ENCODE results near the gene RGS3. TPM values are rescaled to one million over a fixed set of nuclear protein-coding genes. Genes with fewer than 3 reads are reported as not detected.

RGS3 gene
- total and polyA plus RNA-seq, 4 donors: 33.5 to 54.9 (median 40.9) TPM

DNA sequence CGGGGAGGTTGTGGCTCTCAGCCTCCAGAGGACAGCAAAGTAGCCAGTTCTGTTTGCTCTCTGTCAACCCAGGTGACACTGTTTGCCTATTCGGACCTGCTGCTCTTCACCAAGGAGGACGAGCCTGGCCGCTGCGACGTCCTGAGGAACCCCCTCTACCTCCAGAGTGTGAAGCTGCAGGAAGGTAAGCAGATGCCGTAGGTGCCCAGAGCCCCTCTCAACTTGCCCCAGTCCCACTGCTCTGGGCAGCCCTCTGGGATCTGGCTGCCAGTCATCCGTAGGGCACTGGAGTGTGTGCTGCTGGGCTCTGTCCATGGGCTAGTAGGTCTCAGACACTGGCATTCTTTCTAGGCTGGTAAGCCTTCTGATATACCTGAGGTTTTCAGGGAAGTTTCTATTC, 59.3 kb downstream of the RGS3 start:
- Histone ChIP-seq H3K36me3 (ENCODE audit: control insufficient read depth, insufficient read depth, low read length) (peaks cover 22% of the 10 kb centered on the region), H3K9me3 (ENCODE audit: control insufficient read depth, insufficient read depth, low read length) (no peaks in the 10 kb centered on the region), H3K4me1 (ENCODE audit: control insufficient read depth, insufficient read depth, low read length) (peaks cover 45% of the 10 kb centered on the region), H3K27ac (ENCODE audit: low read depth, low read length) (no peak overlapping the region), H3K27me3 (ENCODE audit: control insufficient read depth, insufficient read depth, low read length) (no peaks in the 10 kb centered on the region), H3K4me3 (ENCODE audit: low read depth, low read length) (no peak overlapping the region)
- 97% methylated on average over 8 of the region's 8 CpGs for WGBS (ENCODE audit: insufficient coverage)
- no peak for DNase-seq (ENCODE audit: low read depth in 4 of 6, low spot score in 6 of 6)

DNA sequence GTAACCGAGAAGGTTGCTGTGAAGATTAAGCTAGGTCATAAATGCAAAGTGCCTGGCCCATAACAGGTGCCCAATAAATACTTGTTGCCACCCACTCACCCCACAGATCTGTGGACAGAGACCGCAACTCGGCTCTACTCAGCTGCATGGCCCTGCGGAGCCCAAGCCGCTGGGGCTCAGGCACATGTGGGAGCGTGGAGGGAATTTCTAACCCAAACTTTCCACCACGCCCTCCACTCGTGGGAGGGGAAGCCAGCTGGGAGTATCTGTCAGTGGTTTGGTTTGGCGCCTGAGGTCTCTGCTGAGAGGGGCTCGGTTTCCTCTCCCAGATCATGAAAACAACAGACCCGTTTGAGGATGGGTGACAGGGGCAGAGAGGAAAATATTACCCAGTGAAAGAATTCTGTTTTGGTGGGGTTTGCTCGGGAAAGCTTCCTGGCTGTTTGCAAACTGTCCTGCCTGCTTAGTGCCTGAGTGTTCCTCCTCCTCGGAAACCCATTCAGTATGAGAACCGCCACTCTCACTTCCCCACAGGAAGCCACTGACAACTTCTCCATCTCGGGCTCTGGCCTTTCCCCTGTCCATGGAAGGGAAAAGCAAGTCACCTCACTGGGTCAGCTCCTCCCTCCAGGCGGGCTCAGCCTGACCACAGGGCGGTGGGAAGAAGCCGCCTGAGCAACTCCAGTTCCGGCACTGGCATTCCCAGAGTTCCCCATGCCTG, 60.1 kb downstream of the RGS3 start:
- Histone ChIP-seq H3K27ac (ENCODE audit: low read depth, low read length) (no peak overlapping the region), H3K4me1 (ENCODE audit: control insufficient read depth, insufficient read depth, low read length) (peaks cover 45% of the 10 kb centered on the region), H3K36me3 (ENCODE audit: control insufficient read depth, insufficient read depth, low read length) (peaks cover 19% of the 10 kb centered on the region), H3K9me3 (ENCODE audit: control insufficient read depth, insufficient read depth, low read length) (no peaks in the 10 kb centered on the region), H3K4me3 (ENCODE audit: low read depth, low read length) (no peak overlapping the region), H3K27me3 (ENCODE audit: control insufficient read depth, insufficient read depth, low read length) (no peaks in the 10 kb centered on the region)
- DNase-seq (ENCODE audit: low read depth in 4 of 6, low spot score in 6 of 6): no peak
- 76% methylated on average over 12 of the region's 19 CpGs for WGBS (ENCODE audit: insufficient coverage)

DNA sequence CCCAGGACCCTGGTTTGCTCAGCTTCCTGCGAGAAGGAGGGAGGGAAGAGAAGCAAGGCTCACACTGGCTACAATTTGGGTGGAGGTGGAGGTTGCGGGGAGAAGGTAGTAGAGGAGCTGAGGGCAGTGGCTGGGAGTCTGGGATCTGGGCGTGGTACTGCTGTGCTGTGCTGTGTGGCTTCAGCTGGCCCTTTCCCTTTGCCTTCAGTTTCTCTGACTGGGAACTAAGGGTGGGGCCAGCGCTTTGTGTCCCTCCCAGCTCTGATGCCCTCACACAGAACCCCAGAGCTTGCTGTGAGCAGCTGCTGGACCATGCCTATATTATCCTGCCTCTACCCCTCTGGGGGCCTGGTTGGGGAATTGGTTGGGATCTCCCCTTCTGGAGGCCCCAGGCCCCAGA, 60.9 kb downstream of the RGS3 start:
- H3K27ac ChIP-seq (ENCODE audit: low read depth, low read length): no peak overlapping the region
- H3K36me3 ChIP-seq (ENCODE audit: control insufficient read depth, insufficient read depth, low read length): peaks cover 22% of the 10 kb centered on the region
- no peak for DNase-seq (ENCODE audit: low read depth in 4 of 6, low spot score in 6 of 6)

GRCh38 chr9:113525205-113525604, 61.7 kb downstream of the RGS3 start:
- no peak for DNase-seq (ENCODE audit: low read depth in 4 of 6, low spot score in 6 of 6)
- H3K9me3 ChIP-seq (ENCODE audit: control insufficient read depth, insufficient read depth, low read length): no peaks in the 10 kb centered on the region
- no peak overlapping the region for H3K27ac ChIP-seq (ENCODE audit: low read depth, low read length)
- no peaks in the 10 kb centered on the region for H3K27me3 ChIP-seq (ENCODE audit: control insufficient read depth, insufficient read depth, low read length)
- peaks cover 18% of the 10 kb centered on the region for H3K36me3 ChIP-seq (ENCODE audit: control insufficient read depth, insufficient read depth, low read length)
- H3K4me1 ChIP-seq (ENCODE audit: control insufficient read depth, insufficient read depth, low read length): peaks cover 45% of the 10 kb centered on the region
- 67% methylated on average over 3 of the region's 4 CpGs for WGBS (ENCODE audit: insufficient coverage)
- H3K4me3 ChIP-seq (ENCODE audit: low read depth, low read length): no peak overlapping the region

More for the DNA sequence above, 60.9 kb downstream of the RGS3 start:
- no peaks in the 10 kb centered on the region for H3K27me3 ChIP-seq (ENCODE audit: control insufficient read depth, insufficient read depth, low read length)
- H3K4me1 ChIP-seq (ENCODE audit: control insufficient read depth, insufficient read depth, low read length): peaks cover 45% of the 10 kb centered on the region
- 91% methylated on average over 4 of the region's 4 CpGs for WGBS (ENCODE audit: insufficient coverage)
- no peaks in the 10 kb centered on the region for H3K9me3 ChIP-seq (ENCODE audit: control insufficient read depth, insufficient read depth, low read length)
- H3K4me3 ChIP-seq (ENCODE audit: low read depth, low read length): no peak overlapping the region

GRCh38 chr9:113525831-113526230, 62.3 kb downstream of the RGS3 start:
- H3K27ac ChIP-seq (ENCODE audit: low read depth, low read length): no peak overlapping the region
- no peak for DNase-seq (ENCODE audit: low read depth in 4 of 6, low spot score in 6 of 6)
- no peak overlapping the region for H3K4me3 ChIP-seq (ENCODE audit: low read depth, low read length)
- 53% methylated on average over 8 of the region's 8 CpGs for WGBS (ENCODE audit: insufficient coverage)
- no peaks in the 10 kb centered on the region for H3K27me3 ChIP-seq (ENCODE audit: control insufficient read depth, insufficient read depth, low read length)
- no peaks in the 10 kb centered on the region for H3K9me3 ChIP-seq (ENCODE audit: control insufficient read depth, insufficient read depth, low read length)
- H3K36me3 ChIP-seq (ENCODE audit: control insufficient read depth, insufficient read depth, low read length): peaks cover 18% of the 10 kb centered on the region
- H3K4me1 ChIP-seq (ENCODE audit: control insufficient read depth, insufficient read depth, low read length): peaks cover 45% of the 10 kb centered on the region

DNA sequence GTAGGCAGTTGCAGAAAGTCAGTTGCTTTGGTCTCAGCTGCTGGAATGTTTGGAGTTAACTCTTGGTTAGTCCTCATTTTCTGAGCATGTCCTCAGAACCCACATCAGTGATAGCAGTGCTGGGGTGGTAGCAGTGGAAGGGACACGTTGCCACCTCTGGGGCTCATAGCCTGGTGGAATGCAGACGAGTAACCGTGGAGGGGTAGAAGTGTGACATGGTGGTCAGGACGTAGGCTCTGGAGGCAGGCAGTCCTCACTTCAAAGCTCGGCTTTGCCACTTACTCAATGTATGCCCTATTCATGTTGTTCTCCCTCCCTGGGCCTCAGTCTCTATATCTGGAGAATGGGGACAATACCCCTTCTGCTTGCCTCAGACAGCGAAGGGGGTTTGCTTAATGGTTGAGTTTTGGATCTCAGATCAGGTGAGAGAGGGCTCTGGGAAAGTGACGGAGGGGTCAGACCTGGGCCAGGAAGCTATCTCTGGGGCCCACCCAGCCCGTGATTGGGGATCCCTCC, 62.8 kb downstream of the RGS3 start:
- H3K27ac ChIP-seq (ENCODE audit: low read depth, low read length): no peak overlapping the region

DNA sequence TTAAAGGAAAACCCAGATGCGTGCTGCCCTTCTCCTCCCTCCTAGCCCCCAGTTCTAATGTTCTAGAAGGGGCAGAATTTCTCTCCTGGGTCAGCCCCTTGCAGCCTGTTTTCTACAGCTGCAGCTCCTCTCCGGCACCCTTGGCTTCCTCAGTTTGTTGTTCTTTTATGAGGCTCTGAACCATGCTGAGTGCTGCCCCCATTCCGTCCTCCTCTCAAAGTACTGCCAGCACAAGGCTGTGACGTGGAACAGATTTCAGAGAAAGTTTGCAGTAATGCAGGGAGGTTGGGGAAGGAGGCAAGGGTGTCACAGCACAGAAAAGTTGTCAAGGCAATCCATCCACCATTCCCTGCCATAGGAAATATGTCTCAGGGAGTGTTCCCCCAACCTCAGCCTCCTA, 63.3 kb downstream of the RGS3 start:
- Histone ChIP-seq H3K27ac (ENCODE audit: low read depth, low read length) (no peak overlapping the region), H3K4me1 (ENCODE audit: control insufficient read depth, insufficient read depth, low read length) (peaks cover 45% of the 10 kb centered on the region), H3K27me3 (ENCODE audit: control insufficient read depth, insufficient read depth, low read length) (no peaks in the 10 kb centered on the region), H3K36me3 (ENCODE audit: control insufficient read depth, insufficient read depth, low read length) (peaks cover 18% of the 10 kb centered on the region), H3K9me3 (ENCODE audit: control insufficient read depth, insufficient read depth, low read length) (no peaks in the 10 kb centered on the region), H3K4me3 (ENCODE audit: low read depth, low read length) (no peak overlapping the region)
- peak in 1 of 6 donors; percentile 55 for DNase-seq (ENCODE audit: low read depth in 4 of 6, low spot score in 6 of 6)
- 34% methylated on average over 3 of the region's 4 CpGs for WGBS (ENCODE audit: insufficient coverage)

More for the DNA sequence above, 62.8 kb downstream of the RGS3 start:
- Histone ChIP-seq H3K27me3 (ENCODE audit: control insufficient read depth, insufficient read depth, low read length) (no peaks in the 10 kb centered on the region), H3K9me3 (ENCODE audit: control insufficient read depth, insufficient read depth, low read length) (no peaks in the 10 kb centered on the region), H3K36me3 (ENCODE audit: control insufficient read depth, insufficient read depth, low read length) (peaks cover 18% of the 10 kb centered on the region), H3K4me1 (ENCODE audit: control insufficient read depth, insufficient read depth, low read length) (peaks cover 45% of the 10 kb centered on the region), H3K4me3 (ENCODE audit: low read depth, low read length) (no peak overlapping the region)
- 77% methylated on average over 4 of the region's 8 CpGs for WGBS (ENCODE audit: insufficient coverage)
- no peak for DNase-seq (ENCODE audit: low read depth in 4 of 6, low spot score in 6 of 6)

- Histone ChIP-seq H3K27me3 (ENCODE audit: control insufficient read depth, insufficient read depth, low read length) (no peaks in the 10 kb centered on the region), H3K36me3 (ENCODE audit: control insufficient read depth, insufficient read depth, low read length) (peaks cover 13% of the 10 kb centered on the region), H3K27ac (ENCODE audit: low read depth, low read length) (no peak overlapping the region), H3K9me3 (ENCODE audit: control insufficient read depth, insufficient read depth, low read length) (no peaks in the 10 kb centered on the region), H3K4me1 (ENCODE audit: control insufficient read depth, insufficient read depth, low read length) (peaks cover 38% of the 10 kb centered on the region), H3K4me3 (ENCODE audit: low read depth, low read length) (no peak overlapping the region)
- no peak for DNase-seq (ENCODE audit: low read depth in 4 of 6, low spot score in 6 of 6)
- 97% methylated on average over 6 of the region's 6 CpGs for WGBS (ENCODE audit: insufficient coverage)
These were observed 64.6 kb downstream of the RGS3 start for GRCh38 chr9:113528088-113528487.

- Histone ChIP-seq H3K36me3 (ENCODE audit: control insufficient read depth, insufficient read depth, low read length) (peaks cover 12% of the 10 kb centered on the region), H3K4me3 (ENCODE audit: low read depth, low read length) (no peak overlapping the region), H3K9me3 (ENCODE audit: control insufficient read depth, insufficient read depth, low read length) (no peaks in the 10 kb centered on the region), H3K27ac (ENCODE audit: low read depth, low read length) (no peak overlapping the region), H3K27me3 (ENCODE audit: control insufficient read depth, insufficient read depth, low read length) (no peaks in the 10 kb centered on the region), H3K4me1 (ENCODE audit: control insufficient read depth, insufficient read depth, low read length) (peaks cover 32% of the 10 kb centered on the region)
- no peak for DNase-seq (ENCODE audit: low read depth in 4 of 6, low spot score in 6 of 6)
- WGBS (ENCODE audit: insufficient coverage): 97% methylated on average over 2 of the region's 2 CpGs
These were observed 65.3 kb downstream of the RGS3 start for GRCh38 chr9:113528811-113529210.
